GM18520 (cell line): ENCODE data around the gene CNR1.
"Not testable (repeated sequence)": the region's sequence is repeated elsewhere in the genome, so short reads cannot be mapped to it uniquely, and the experiment has no call there.

Source experiments
- ATAC-seq: cut with Tn5 transposase; IDR thresholded peaks from one replicate; pipeline ENCODE4 v1.9.1; 2021; ENCODE audit not compliant: unreplicated experiment

CNR1 gene

GRCh38 chr6:88165844-88166492 lies at the start of gene CNR1:
CNR1 (minus strand) TSS chr6:88166347; CDS start chr6:88145274, 21,073 bp downstream.
- ATAC-seq, result no peak

- ATAC-seq, result no peak
These were observed 45.3 kb upstream of the CNR1 start for GRCh38 chr6:88211446-88211845.

GRCh38 chr6:88209301-88209700 lies 43.2 kb upstream of the CNR1 start:
- ATAC-seq, result no peak

GRCh38 chr6:88208726-88209125 lies 42.6 kb upstream of the CNR1 start:
- ATAC-seq, result no peak

GRCh38 chr6:88201734-88202133 lies 35.6 kb upstream of the CNR1 start:
- ATAC-seq, result not testable (repeated sequence)

- ATAC-seq, result no peak
These were observed 18.8 kb upstream of the CNR1 start for GRCh38 chr6:88184921-88185320.

- ATAC-seq, result no peak
These were observed 17.3 kb upstream of the CNR1 start for GRCh38 chr6:88183471-88183870.

- ATAC-seq, result no peak
These were observed 13.5 kb upstream of the CNR1 start for GRCh38 chr6:88179692-88180091.

- ATAC-seq, result peak; percentile 66
These were observed 11.9 kb upstream of the CNR1 start for GRCh38 chr6:88177961-88178464.

GRCh38 chr6:88174906-88175305 lies 8.8 kb upstream of the CNR1 start:
- no peak for ATAC-seq

GRCh38 chr6:88171312-88171711 lies 5.2 kb upstream of the CNR1 start:
- ATAC-seq, result no peak

- ATAC-seq, result no peak
These were observed 2.2 kb upstream of the CNR1 start for GRCh38 chr6:88168362-88168761.

GRCh38 chr6:88167352-88167937 lies 1.3 kb upstream of the CNR1 start:
- no peak for ATAC-seq

GRCh38 chr6:88166493-88167351 lies 575 bp upstream of the CNR1 start:
- ATAC-seq, result no peak

- no peak for ATAC-seq
These were observed 882 bp downstream of the CNR1 start for GRCh38 chr6:88165087-88165843.

GRCh38 chr6:88164061-88164460 lies 2.1 kb downstream of the CNR1 start:
- no peak for ATAC-seq

- ATAC-seq, result no peak
These were observed 2.5 kb downstream of the CNR1 start for GRCh38 chr6:88163616-88164015.

- no peak for ATAC-seq
These were observed 4.2 kb downstream of the CNR1 start for GRCh38 chr6:88161940-88162339.

GRCh38 chr6:88157106-88157505 lies 9.0 kb downstream of the CNR1 start:
- no peak for ATAC-seq

- no peak for ATAC-seq
These were observed 20.7 kb downstream of the CNR1 start for GRCh38 chr6:88145298-88145963.
